ENCODE data around the gene ERC1.
A peak's percentile ranks its signal among the peaks of the same experiment; 100 is the strongest.
"Not testable (repeated sequence)": the region's sequence is repeated elsewhere in the genome, so short reads cannot be mapped to it uniquely, and the experiment has no call there.

ERC1 gene

DNA sequence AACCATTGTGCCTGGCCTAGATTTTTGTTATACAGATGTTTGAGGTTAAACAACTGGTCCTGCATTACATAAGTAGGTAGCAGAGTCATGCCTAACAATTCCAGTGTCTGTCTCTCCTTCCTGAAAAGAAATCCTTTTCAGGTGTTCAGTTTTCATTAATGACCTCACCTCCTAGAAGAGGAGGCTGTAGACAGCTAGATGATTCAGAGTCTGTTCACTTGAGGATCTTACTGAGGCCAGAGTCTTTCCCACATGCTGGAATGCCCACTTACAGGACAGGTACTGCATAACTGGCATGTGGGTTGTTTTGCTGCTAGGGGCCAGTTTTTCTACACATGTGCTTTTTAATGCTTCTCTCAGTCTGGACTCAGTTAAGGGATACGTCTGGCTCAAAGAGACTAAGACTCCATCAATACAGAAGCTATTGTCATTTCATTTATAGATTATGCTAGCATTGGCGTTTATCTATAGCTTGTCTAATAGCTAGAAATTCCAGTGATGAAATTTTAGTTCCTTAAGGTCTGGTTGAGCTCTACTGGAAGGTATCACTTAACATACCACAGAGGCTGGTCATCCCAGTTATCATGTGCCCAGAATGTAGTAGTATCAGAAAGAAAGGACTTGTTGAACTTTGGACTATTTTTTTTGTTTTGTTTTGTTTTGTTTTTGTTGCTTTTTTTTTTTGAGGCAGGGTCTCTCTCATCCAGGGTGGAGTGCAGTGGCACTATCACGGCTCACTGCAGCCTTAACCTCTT, 206.4 kb downstream of the ERC1 start:
- no peak for DNase-seq

- not testable (repeated sequence) for DNase-seq
Observed at GRCh38 chr12:1198854-1199253, 207.8 kb downstream of the ERC1 start.

GRCh38 chr12:1199700-1200099, 208.7 kb downstream of the ERC1 start:
- DNase-seq = no peak

- DNase-seq = no peak
Observed at GRCh38 chr12:1201030-1201429, 210.0 kb downstream of the ERC1 start.

- DNase-seq = no peak
Observed at GRCh38 chr12:1201886-1202285, 210.9 kb downstream of the ERC1 start.

- no peak for DNase-seq
Observed at GRCh38 chr12:1203735-1204019, 212.7 kb downstream of the ERC1 start.

DNA sequence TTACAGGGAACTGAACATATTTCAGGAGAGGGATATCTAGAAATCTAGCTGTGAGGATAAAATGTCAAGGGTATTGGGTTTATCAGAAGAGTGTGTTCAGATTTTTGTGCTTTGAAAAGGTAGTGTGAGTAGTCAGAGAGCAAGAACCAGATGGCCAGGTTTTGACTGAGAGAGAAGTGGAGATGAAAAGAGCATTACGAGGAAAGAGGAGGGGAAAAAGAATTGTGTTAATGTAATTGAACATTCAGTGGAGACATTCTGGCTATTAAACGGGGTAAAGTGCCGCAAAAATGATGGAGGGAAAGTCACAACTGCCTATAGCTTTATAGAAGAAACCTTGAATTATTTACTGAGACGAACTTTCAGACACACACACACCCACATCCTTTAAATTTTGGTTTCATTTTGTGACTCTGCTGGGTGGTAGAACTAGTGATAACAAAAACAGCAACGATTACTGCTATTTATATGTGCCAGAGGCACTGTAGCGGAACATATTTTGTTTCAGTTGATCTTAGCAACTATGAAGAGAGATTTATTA, 213.6 kb downstream of the ERC1 start:
- DNase-seq = peak; percentile 21

DNA sequence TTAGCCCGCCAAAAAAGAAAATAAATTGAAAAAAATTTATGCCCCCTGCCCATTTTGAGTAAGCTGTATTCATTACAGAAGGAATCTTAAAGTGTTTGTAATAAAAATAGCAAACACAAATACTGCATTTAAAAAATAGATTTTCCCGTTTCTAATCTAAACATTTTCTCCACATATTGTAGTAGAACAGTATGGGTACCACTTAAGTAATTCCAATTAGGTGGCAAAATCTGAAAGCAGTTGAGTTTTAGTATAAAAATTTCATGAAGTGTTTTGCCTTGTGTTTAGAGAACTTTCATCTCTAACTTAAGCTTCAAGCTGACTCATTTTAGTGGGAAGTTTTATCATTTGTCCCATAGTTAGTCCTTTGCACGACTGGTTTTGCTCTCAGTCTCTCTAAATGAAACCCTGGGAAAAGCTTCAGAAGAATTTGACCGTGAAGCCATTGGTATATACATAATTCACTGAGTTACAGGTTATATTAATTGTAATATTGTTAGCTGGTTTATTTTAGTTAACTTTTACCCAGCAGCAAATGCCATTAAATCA, 214.6 kb downstream of the ERC1 start:
- no peak for DNase-seq

GRCh38 chr12:1206118-1206734, 215.2 kb downstream of the ERC1 start:
- no peak for DNase-seq

GRCh38 chr12:1207276-1207675, 216.3 kb downstream of the ERC1 start:
- DNase-seq = no peak

DNA sequence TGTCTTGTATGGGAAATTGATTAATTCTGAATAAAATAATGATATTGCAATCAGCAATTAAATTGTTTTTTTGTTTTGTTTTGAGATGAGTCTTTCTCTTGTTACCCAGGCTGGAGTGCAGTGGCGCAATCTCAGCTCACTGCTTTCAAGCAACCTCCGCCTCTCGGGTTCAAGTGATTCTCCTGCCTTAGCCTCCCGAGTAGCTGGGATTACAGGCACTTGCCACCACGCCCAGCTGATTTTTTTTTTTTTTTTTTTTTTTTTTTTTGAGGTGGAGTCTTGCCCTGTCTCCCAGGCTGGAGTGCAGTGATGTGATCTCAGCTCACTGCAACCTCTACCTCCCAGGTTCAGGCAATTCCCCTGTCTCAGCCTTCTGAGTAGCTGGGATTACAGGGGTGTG, 217.7 kb downstream of the ERC1 start:
- not testable (repeated sequence) for DNase-seq

DNA sequence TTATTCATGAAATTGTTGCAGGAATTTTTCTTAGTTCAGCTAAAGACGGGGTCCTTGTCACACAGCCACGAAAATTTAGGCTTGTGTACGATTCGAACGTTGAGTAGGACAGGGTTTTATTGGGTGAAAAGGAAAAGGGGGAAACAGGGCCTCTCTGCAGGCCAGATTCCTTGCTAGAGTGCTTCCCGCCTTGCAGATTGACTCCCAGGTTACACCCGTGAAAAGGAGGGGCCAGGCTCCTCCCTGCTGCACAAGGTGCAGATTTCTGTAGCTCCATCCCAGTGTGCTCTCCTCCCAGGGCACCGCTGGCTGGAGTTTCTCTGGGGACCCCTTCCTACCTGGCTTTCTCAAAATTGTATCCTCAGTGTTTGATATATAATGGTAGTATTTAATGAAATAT, 221.5 kb downstream of the ERC1 start:
- DNase-seq = no peak

- no peak for DNase-seq
Observed at GRCh38 chr12:1213205-1213604, 222.2 kb downstream of the ERC1 start.

- no peak for DNase-seq
Observed at GRCh38 chr12:1213618-1214205, 222.7 kb downstream of the ERC1 start.

GRCh38 chr12:1216560-1216959, 225.5 kb downstream of the ERC1 start:
- DNase-seq = no peak

GRCh38 chr12:1217191-1217949, 226.3 kb downstream of the ERC1 start:
- DNase-seq = no peak

GRCh38 chr12:1218369-1218768, 227.3 kb downstream of the ERC1 start:
- no peak for DNase-seq

DNA sequence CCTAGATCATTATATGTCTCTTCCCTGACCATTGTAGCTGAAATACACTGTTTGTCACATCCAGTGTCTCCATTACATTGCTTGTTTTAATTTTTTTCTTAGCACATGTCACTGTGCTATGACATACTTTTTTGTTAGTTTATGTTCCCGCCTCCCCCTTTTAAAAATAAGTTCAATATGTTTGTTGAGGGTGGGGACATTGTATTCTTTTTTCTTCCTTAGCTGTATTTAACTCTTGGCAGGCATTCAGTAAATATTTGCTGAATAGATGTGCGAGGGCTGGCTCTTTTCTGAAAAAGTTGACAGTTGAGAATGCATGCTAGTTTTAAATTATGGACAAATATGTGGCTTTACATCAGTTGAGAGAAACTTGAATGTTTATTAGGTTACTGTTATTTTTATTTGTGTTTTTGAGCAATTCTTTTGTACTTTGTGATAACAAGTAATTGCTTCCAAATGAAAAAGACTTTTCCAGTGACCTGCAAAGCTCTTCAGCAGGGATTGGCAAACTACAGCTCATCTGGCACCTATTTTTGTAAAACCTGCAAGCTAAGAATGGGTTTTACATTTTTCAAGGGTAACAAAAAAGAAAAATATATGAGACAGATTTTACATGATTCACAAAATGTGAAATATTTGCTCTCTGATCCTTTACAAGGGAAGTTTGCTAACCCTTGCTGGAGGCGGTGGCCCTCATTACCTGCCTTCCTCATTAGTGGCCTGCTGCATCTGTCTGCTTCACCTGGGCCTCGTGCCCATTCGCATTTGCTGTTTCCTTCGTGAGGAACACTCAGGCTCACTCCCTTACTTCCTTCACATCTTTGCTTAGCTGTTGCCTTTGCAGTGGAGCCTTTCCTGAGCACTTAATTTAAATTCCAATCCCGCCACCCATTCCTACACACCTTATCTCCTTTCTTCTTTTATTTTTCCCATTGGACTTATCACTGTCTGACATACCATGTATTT, 229.4 kb downstream of the ERC1 start:
- no peak for DNase-seq

- no peak for DNase-seq
Observed at GRCh38 chr12:1222858-1223639, 232.0 kb downstream of the ERC1 start.

GRCh38 chr12:1226951-1227350, 235.9 kb downstream of the ERC1 start:
- DNase-seq = no peak

DNA sequence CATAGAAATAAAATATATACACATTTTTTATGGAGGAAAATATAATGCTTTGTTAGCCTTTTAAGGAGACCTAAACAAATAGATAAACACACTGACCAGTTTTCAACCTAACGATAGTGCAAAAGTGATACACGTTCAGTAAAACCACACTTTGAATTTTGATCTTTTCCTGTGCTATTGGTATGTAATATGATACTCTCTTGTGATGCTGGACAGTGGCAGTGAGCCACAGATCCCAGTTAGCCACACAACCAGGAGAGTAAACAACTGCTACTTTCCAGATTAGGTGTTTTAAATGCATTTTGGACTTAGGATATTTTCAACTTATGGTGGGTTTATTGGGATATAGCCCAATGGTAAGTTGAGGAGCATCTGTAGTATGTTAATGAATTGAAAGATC, 243.1 kb downstream of the ERC1 start:
- DNase-seq = no peak
